H1 (cell line): ENCODE data around the gene AXIN2.

Experiments
- CEBPB ChIP-seq: IDR thresholded peaks from 2 replicates; pipeline ENCODE4 v1.6.1; 2012; ENCODE audit warnings: low read depth, low read length
- CTBP2 ChIP-seq: IDR thresholded peaks from 2 replicates; pipeline ENCODE4 v1.7.0; 2011; ENCODE audit warnings: borderline replicate concordance, mild to moderate bottlenecking, moderate library complexity, mixed read lengths, low read length; ENCODE audit not compliant: insufficient read depth, insufficient read length
- HDAC2 ChIP-seq, 2 experiments: fragments of 300-600 bp in 1 of 2; sonication (generic) in 1 of 2; IDR thresholded peaks; 2 replicates each; pipeline ENCODE4 v1.6.1; 2011 to 2012; ENCODE audit warnings: low read depth in 2 of 2, low read length in 2 of 2, mild to moderate bottlenecking in 2 of 2, moderate library complexity in 2 of 2, borderline replicate concordance in 1 of 2, inconsistent platforms in 1 of 2
- NRF1 ChIP-seq: IDR thresholded peaks from 2 replicates; pipeline ENCODE4 v1.6.1; 2011; ENCODE audit warnings: mild to moderate bottlenecking, low read depth, low read length, improper control_type of control experiment
- POLR2A ChIP-seq, 2 experiments: IDR thresholded peaks; 1 replicate in 1 of 2; 2 replicates in 1 of 2; pipeline ENCODE4 v1.6.1; 2011; ENCODE audit warnings: low read depth in 2 of 2, low read length in 2 of 2, mild to moderate bottlenecking in 2 of 2; ENCODE audit errors: control extremely low read depth in 1 of 2
- POLR2AphosphoS5 ChIP-seq: IDR thresholded peaks from 2 replicates; pipeline ENCODE4 v1.6.1; 2011; ENCODE audit warnings: low read depth, low read length
- RFX5 ChIP-seq: IDR thresholded peaks from 2 replicates; pipeline ENCODE4 v1.6.1; 2011; ENCODE audit warnings: low read depth, low read length, improper control_type of control experiment, borderline replicate concordance
- SAP30 ChIP-seq: fragments of 300-600 bp; sonication (generic); IDR thresholded peaks from 2 replicates; pipeline ENCODE4 v1.7.1; 2012; ENCODE audit warnings: low read length, moderate library complexity, mild to moderate bottlenecking, inconsistent platforms; ENCODE audit not compliant: insufficient read depth, insufficient replicate concordance
- SIN3A ChIP-seq, 2 experiments: IDR thresholded peaks in 1 of 2; conservative IDR thresholded peaks in 1 of 2; 2 replicates each; pipeline ENCODE4 v1.6.1; 2011 to 2012; ENCODE audit warnings: low read length in 2 of 2, improper control_type of control experiment in 1 of 2, low read depth in 1 of 2, mild to moderate bottlenecking in 1 of 2
- TAF1 ChIP-seq: IDR thresholded peaks from 2 replicates; pipeline ENCODE4 v1.6.1; 2011; ENCODE audit warnings: mild to moderate bottlenecking, low read depth, low read length
- YY1 ChIP-seq: IDR thresholded peaks from 2 replicates; pipeline ENCODE4 v1.6.1; 2011; ENCODE audit warnings: low read depth, mild to moderate bottlenecking, low read length
- TF ChIP-seq, protein P1 (sequence below), 3 experiments: IDR thresholded peaks; 1 replicate in 2 of 3; 2 replicates in 1 of 3; pipeline versions ENCODE4 v1.5.1 to v1.6.1; 2011; ENCODE audit warnings: low read length in 3 of 3, mild to moderate bottlenecking in 3 of 3, inconsistent platforms in 2 of 3, low read depth in 1 of 3, moderate library complexity in 1 of 3; ENCODE audit not compliant: insufficient read depth in 1 of 3; ENCODE audit errors: control extremely low read depth in 1 of 3
- TF ChIP-seq, protein P2 (sequence below): IDR thresholded peaks from 2 replicates; pipeline ENCODE4 v1.6.1; 2011; ENCODE audit warnings: low read depth, mild to moderate bottlenecking, low read length; ENCODE audit not compliant: insufficient read depth
- TF ChIP-seq, protein P3 (sequence below): IDR thresholded peaks from 2 replicates; pipeline ENCODE4 v1.6.1; 2011; ENCODE audit warnings: low read length, improper control_type of control experiment

DNA sequence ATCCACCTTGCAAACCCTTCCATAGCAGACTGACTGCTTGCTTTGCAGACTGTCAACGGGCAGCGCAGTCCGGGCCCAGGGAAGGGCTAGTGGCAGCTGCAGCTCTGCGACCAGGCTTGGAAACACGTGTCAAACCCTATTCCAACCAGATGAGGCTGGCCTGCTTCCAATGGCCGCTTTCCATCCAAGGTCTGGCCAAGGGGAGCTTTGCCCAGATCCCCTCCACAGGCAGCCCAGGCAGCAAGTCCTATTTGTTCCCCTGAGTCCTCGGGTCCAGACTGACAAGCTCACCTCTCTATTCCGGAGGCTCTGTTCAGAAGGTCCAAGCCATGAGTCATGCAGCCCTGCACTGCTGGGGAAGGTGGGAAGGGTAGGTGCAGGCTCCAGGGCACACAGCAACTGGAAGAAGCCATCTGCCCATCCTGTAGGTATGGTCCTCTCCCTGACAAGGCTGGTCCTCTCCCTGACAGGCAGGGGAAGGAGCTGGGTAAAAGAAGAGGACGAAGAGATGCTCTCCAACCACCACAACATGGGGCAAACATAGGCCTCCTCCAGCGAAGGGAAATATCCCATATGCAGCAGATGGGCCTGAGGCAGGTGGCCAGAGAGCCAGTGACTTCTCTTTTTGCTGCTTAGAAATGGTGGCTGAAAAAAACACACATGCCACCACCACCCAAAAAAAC lies 22.6 kb upstream of the AXIN2 start:
- TF ChIP-seq POLR2AphosphoS5 (no peak), POLR2A (IDR thresholded peaks at IDR 0.05; ENCODE audit: control extremely low read depth in 1 of 2, low read depth in 2 of 2, low read length in 2 of 2) (no peak), TAF1 (no peak), NRF1 (no peak), CTBP2 (no peak), CEBPB (no peak), RFX5 (no peak), HDAC2 (IDR thresholded peaks at IDR 0.05; ENCODE audit: borderline replicate concordance in 1 of 2, low read depth in 2 of 2, low read length in 2 of 2) (no peak), YY1 (no peak), SIN3A (conservative IDR thresholded peaks at IDR 0.05 in 1 of 2, IDR thresholded peaks at IDR 0.05 in 1 of 2; ENCODE audit: low read depth in 1 of 2, low read length in 2 of 2) (no peak), SAP30 (no peak)
- TF ChIP-seq, protein P1, sequence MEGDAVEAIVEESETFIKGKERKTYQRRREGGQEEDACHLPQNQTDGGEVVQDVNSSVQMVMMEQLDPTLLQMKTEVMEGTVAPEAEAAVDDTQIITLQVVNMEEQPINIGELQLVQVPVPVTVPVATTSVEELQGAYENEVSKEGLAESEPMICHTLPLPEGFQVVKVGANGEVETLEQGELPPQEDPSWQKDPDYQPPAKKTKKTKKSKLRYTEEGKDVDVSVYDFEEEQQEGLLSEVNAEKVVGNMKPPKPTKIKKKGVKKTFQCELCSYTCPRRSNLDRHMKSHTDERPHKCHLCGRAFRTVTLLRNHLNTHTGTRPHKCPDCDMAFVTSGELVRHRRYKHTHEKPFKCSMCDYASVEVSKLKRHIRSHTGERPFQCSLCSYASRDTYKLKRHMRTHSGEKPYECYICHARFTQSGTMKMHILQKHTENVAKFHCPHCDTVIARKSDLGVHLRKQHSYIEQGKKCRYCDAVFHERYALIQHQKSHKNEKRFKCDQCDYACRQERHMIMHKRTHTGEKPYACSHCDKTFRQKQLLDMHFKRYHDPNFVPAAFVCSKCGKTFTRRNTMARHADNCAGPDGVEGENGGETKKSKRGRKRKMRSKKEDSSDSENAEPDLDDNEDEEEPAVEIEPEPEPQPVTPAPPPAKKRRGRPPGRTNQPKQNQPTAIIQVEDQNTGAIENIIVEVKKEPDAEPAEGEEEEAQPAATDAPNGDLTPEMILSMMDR (IDR thresholded peaks at IDR 0.05; ENCODE audit: control extremely low read depth in 1 of 3, insufficient read depth in 1 of 3, low read depth in 1 of 3, low read length in 3 of 3), result no peak
- TF ChIP-seq, protein P2, sequence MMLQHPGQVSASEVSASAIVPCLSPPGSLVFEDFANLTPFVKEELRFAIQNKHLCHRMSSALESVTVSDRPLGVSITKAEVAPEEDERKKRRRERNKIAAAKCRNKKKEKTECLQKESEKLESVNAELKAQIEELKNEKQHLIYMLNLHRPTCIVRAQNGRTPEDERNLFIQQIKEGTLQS, result no peak
- TF ChIP-seq, protein P3, sequence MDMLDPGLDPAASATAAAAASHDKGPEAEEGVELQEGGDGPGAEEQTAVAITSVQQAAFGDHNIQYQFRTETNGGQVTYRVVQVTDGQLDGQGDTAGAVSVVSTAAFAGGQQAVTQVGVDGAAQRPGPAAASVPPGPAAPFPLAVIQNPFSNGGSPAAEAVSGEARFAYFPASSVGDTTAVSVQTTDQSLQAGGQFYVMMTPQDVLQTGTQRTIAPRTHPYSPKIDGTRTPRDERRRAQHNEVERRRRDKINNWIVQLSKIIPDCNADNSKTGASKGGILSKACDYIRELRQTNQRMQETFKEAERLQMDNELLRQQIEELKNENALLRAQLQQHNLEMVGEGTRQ, result no peak
